ENCODE data around the gene LRRC74A. TPM values are rescaled to one million over a fixed set of nuclear protein-coding genes. Genes with fewer than 3 reads are reported as not detected.

LRRC74A gene
- polyA plus RNA-seq, 1 of the 3 experiments (the other 2 are of a cell fraction): not detected

DNA sequence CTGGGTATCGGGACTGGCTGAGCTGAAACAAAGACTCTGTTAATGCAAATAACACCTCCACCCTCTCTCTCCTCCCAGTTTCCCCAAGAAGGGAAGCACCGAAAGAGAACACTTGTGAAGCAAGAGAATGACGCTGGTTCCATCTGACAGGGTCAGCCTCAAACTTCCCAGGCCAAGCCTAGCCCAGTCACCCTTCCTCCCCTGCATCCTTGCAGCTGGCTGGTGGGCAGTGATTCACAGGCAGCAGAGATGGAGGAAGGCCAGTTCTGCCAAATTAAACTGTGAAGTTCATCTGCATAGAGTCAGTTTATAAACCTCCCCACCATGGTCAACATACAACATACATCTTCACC lies 2.8 kb downstream of the LRRC74A start:
- CTCF ChIA-PET: interaction anchor here (2.3 kb wide), 1 partner anchor 118 kb away, joined by 5 read pairs; no protein-coding TSS in a partner anchor
- Histone ChIP-seq H3K9me3 (no peaks in the 10 kb centered on the region), H3K4me3 (ENCODE audit: low read depth in 2 of 2, low read length in 1 of 2) (no peak overlapping the region), H3F3A (replicated peaks; ENCODE audit: insufficient read depth) (no peaks in the 10 kb centered on the region), H2AFZ (ENCODE audit: low read depth) (no peak overlapping the region), H3K9ac (no peak overlapping the region), H4K20me1 (ENCODE audit: insufficient read depth) (no peaks in the 10 kb centered on the region), H3K79me2 (ENCODE audit: insufficient read depth) (no peaks in the 10 kb centered on the region), H3K27me3 (ENCODE audit: insufficient read depth) (no peaks in the 10 kb centered on the region; the same call in 1 of the 2 replicates), H3K9me2 (no peaks in the 10 kb centered on the region), H3K36me3 (replicated peaks in 1 of 2; ENCODE audit: control insufficient read depth in 1 of 2, insufficient read depth in 2 of 2, low read length in 1 of 2) (no peaks in the 10 kb centered on the region), H3K27ac (ENCODE audit: low read depth in 2 of 2, low read length in 1 of 2) (no peak overlapping the region), H3K4me1 (ENCODE audit: control insufficient read depth in 1 of 2, insufficient read depth in 2 of 2, low read depth in 1 of 2, low read length in 1 of 2) (peaks cover 0 to 13% of the 10 kb centered on the region in 2 experiments; a peak in 1 of 4 replicates), H3K4me2 (no peak overlapping the region)
- no peak for DNase-seq
- TF ChIP-seq, protein P1, sequence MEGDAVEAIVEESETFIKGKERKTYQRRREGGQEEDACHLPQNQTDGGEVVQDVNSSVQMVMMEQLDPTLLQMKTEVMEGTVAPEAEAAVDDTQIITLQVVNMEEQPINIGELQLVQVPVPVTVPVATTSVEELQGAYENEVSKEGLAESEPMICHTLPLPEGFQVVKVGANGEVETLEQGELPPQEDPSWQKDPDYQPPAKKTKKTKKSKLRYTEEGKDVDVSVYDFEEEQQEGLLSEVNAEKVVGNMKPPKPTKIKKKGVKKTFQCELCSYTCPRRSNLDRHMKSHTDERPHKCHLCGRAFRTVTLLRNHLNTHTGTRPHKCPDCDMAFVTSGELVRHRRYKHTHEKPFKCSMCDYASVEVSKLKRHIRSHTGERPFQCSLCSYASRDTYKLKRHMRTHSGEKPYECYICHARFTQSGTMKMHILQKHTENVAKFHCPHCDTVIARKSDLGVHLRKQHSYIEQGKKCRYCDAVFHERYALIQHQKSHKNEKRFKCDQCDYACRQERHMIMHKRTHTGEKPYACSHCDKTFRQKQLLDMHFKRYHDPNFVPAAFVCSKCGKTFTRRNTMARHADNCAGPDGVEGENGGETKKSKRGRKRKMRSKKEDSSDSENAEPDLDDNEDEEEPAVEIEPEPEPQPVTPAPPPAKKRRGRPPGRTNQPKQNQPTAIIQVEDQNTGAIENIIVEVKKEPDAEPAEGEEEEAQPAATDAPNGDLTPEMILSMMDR (IDR thresholded peaks at IDR 0.05): no peak
- TF ChIP-seq, protein P2, sequence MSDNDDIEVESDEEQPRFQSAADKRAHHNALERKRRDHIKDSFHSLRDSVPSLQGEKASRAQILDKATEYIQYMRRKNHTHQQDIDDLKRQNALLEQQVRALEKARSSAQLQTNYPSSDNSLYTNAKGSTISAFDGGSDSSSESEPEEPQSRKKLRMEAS (IDR thresholded peaks at IDR 0.05; ENCODE audit: low read depth): no peak
- TF ChIP-seq MEF2A (IDR thresholded peaks at IDR 0.05; ENCODE audit: borderline replicate concordance, low read depth): no peak
- no peak for TF ChIP-seq GATA2 (CRISPR knock-in tag; IDR thresholded peaks at IDR 0.05)
- TF ChIP-seq, protein P3, sequence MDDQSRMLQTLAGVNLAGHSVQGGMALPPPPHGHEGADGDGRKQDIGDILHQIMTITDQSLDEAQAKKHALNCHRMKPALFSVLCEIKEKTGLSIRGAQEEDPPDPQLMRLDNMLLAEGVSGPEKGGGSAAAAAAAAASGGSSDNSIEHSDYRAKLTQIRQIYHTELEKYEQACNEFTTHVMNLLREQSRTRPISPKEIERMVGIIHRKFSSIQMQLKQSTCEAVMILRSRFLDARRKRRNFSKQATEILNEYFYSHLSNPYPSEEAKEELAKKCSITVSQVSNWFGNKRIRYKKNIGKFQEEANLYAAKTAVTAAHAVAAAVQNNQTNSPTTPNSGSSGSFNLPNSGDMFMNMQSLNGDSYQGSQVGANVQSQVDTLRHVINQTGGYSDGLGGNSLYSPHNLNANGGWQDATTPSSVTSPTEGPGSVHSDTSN (IDR thresholded peaks at IDR 0.05): no peak
- no peak for TF ChIP-seq NFIC (IDR thresholded peaks at IDR 0.05; ENCODE audit: borderline replicate concordance)
- no peak for TF ChIP-seq RXRA (IDR thresholded peaks at IDR 0.05; ENCODE audit: borderline replicate concordance, low read depth)
- no peak for TF ChIP-seq CHD2 (IDR thresholded peaks at IDR 0.05; ENCODE audit: low read length, partially characterized antibody)
- TF ChIP-seq EZH2phosphoT487 (IDR thresholded peaks at IDR 0.05; ENCODE audit: borderline replicate concordance, low read depth): no peak
- TF ChIP-seq, protein P4, sequence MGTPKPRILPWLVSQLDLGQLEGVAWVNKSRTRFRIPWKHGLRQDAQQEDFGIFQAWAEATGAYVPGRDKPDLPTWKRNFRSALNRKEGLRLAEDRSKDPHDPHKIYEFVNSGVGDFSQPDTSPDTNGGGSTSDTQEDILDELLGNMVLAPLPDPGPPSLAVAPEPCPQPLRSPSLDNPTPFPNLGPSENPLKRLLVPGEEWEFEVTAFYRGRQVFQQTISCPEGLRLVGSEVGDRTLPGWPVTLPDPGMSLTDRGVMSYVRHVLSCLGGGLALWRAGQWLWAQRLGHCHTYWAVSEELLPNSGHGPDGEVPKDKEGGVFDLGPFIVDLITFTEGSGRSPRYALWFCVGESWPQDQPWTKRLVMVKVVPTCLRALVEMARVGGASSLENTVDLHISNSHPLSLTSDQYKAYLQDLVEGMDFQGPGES (IDR thresholded peaks at IDR 0.05; ENCODE audit: low read depth, low read length): no peak
- TF ChIP-seq, protein P5, sequence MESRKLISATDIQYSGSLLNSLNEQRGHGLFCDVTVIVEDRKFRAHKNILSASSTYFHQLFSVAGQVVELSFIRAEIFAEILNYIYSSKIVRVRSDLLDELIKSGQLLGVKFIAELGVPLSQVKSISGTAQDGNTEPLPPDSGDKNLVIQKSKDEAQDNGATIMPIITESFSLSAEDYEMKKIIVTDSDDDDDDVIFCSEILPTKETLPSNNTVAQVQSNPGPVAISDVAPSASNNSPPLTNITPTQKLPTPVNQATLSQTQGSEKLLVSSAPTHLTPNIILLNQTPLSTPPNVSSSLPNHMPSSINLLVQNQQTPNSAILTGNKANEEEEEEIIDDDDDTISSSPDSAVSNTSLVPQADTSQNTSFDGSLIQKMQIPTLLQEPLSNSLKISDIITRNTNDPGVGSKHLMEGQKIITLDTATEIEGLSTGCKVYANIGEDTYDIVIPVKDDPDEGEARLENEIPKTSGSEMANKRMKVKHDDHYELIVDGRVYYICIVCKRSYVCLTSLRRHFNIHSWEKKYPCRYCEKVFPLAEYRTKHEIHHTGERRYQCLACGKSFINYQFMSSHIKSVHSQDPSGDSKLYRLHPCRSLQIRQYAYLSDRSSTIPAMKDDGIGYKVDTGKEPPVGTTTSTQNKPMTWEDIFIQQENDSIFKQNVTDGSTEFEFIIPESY (IDR thresholded peaks at IDR 0.05; ENCODE audit: borderline replicate concordance, low read depth): no peak
- no peak for TF ChIP-seq NRF1 (IDR thresholded peaks at IDR 0.05; ENCODE audit: low read depth, low read length)
- POLR2A ChIA-PET: no interaction called here
- WGBS (ENCODE audit: low lambda C conversion rate): 73% methylated on average over 3 of the region's 3 CpGs

All from SK-N-SH (cell line).